Esophagus muscularis mucosa (tissue), 4 donors: Measurements from ENCODE around the gene SYAP1. TPM values are rescaled to one million over a fixed set of nuclear protein-coding genes. Genes with fewer than 3 reads are reported as not detected.

Experiments
- DNase-seq: peaks from one replicate; pipeline ENCODE4 v3.0.0-alpha.2; 2017; ENCODE audit errors: extremely low spot score
- H3K27ac ChIP-seq, 4 donors: fragments of 200-600 bp; sonication (generic); replicated peaks in 1 of 4; 1 replicate in 3 of 4; 2 replicates in 1 of 4; pipeline ENCODE4 v1.5.1; 2016 to 2019; ENCODE audit warnings: mild to moderate bottlenecking in 1 of 4
- H3K27me3 ChIP-seq, 4 donors: fragments of 200-600 bp; sonication (generic); one replicate each; pipeline versions ENCODE4 v1.5.1 to v1.6.0; 2016 to 2019
- H3K36me3 ChIP-seq, 4 donors: fragments of 200-600 bp; sonication (generic); one replicate each; pipeline ENCODE4 v1.5.1; 2016 to 2019
- H3K4me1 ChIP-seq, 4 donors: fragments of 200-600 bp; sonication (generic); one replicate each; pipeline ENCODE4 v1.5.1; 2016 to 2019
- H3K4me3 ChIP-seq, 4 donors: fragments of 200-600 bp; sonication (generic); 1 replicate in 2 of 4; 2 replicates in 2 of 4; pipeline ENCODE4 v1.5.1; 2016 to 2019; ENCODE audit warnings: mild to moderate bottlenecking in 4 of 4, moderate library complexity in 1 of 4
- H3K9me3 ChIP-seq, 4 donors: fragments of 200-600 bp; sonication (generic); 1 replicate in 3 of 4; 2 replicates in 1 of 4; pipeline ENCODE4 v1.5.1; 2016 to 2019
- EP300 ChIP-seq: sonication (generic); formaldehyde crosslinking; IDR thresholded peaks from one replicate; pipeline ENCODE4 v1.6.1; 2017; ENCODE audit warnings: antibody characterized with exemption
- POLR2A ChIP-seq: fragments of 450-650 bp; IDR thresholded peaks from one replicate; pipeline ENCODE4 v1.6.1; 2017; ENCODE audit warnings: antibody characterized with exemption, moderate library complexity, mild to moderate bottlenecking, low read depth
- POLR2AphosphoS5 ChIP-seq, 2 donors: sonication (generic); formaldehyde crosslinking; IDR thresholded peaks; one replicate each; pipeline ENCODE4 v1.6.1; 2017; ENCODE audit warnings: antibody characterized with exemption in 2 of 2
- whole genome bisulfite sequencing: methylation state at CpG from one replicate; pipeline ENCODE4 v1.1.5; 2018; 5-methylcytosine and 5-hydroxymethylcytosine counted together
- intact Hi-C: fragments of 100-400 bp; cut with DNase I; formaldehyde crosslinking; loops from one replicate; pipeline ENCODE4 v1.15.1; 2023
- small RNA-seq, 3 donors: library from RNA; depleted of rRNA; stranded (forward); fragments of <200 nt; gene quantifications; one replicate each; pipeline ENCODE3, GENCODE V24; 2016
- total RNA-seq, 4 donors: library from RNA; depleted of rRNA; stranded (reverse); fragments of >200 nt; gene quantifications; one replicate each; pipeline versions ENCODE4 v1.1.0 to v1.2.1, GENCODE V29; 2016
- TF ChIP-seq, protein P1 (sequence below), 3 experiments: fragments of 200-600 bp in 2 of 3; fragments of 450-650 bp in 1 of 3; sonication (generic) in 2 of 3; IDR thresholded peaks; one replicate each; pipeline ENCODE4 v1.5.1; 2017 to 2019; ENCODE audit warnings: antibody characterized with exemption in 3 of 3, mild to moderate bottlenecking in 2 of 3, moderate library complexity in 1 of 3

SYAP1 gene
- total RNA-seq, 4 donors from 2014 or later = 22.5 to 30.9 (median 28.5) TPM

DNA sequence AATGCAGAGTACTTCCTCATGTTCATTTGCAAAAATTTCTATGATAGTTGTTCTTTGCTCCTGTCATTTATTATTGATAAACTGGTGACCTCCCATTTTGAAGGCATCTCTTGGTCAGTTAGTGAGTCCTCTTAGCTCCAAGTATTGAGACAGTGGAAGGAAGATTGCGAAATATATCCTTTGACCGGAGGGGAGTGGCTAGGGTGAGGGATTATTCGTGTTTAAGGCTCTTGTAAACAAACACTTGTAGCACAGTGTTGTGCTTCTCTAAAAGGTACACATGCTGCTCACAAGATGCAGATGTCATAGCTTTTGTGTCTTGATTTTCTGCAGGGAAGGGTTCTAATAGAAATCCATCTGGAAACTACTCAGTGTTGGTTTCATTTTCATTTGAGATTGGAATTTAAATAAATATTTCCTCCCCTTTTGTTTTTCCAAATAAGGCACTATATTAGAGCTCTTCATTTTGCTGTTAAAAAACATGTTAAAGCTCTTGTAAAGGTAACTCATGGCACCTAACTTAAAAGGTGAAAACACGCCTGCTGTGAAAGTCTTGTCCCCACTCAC lies 88.6 kb downstream of the SYAP1 start:
- Histone ChIP-seq H3K36me3 (peaks cover 0 to 9% (median 0%) of the 10 kb centered on the region in 4 donors), H3K9me3 (no peaks in the 10 kb centered on the region), H3K27me3 (no peaks in the 10 kb centered on the region), H3K27ac (peak overlapping the region in 3 of 4 donors; percentile 25 to 56 (median 36)), H3K4me3 (peak overlapping the region; percentile 24 to 50 (median 44)), H3K4me1 (peaks cover 7 to 21% (median 19%) of the 10 kb centered on the region in 4 donors)
- no peak for DNase-seq
- intact Hi-C loops = no loop called here
- WGBS = 55% methylated on average over 4 of the region's 4 CpGs
- TF ChIP-seq POLR2AphosphoS5 (IDR thresholded peaks at IDR 0.05) (peak in 1 of 2 donors; percentile 28), POLR2A (no peak), EP300 (no peak)
- TF ChIP-seq, protein P1, sequence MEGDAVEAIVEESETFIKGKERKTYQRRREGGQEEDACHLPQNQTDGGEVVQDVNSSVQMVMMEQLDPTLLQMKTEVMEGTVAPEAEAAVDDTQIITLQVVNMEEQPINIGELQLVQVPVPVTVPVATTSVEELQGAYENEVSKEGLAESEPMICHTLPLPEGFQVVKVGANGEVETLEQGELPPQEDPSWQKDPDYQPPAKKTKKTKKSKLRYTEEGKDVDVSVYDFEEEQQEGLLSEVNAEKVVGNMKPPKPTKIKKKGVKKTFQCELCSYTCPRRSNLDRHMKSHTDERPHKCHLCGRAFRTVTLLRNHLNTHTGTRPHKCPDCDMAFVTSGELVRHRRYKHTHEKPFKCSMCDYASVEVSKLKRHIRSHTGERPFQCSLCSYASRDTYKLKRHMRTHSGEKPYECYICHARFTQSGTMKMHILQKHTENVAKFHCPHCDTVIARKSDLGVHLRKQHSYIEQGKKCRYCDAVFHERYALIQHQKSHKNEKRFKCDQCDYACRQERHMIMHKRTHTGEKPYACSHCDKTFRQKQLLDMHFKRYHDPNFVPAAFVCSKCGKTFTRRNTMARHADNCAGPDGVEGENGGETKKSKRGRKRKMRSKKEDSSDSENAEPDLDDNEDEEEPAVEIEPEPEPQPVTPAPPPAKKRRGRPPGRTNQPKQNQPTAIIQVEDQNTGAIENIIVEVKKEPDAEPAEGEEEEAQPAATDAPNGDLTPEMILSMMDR (IDR thresholded peaks at IDR 0.05) = no peak

DNA sequence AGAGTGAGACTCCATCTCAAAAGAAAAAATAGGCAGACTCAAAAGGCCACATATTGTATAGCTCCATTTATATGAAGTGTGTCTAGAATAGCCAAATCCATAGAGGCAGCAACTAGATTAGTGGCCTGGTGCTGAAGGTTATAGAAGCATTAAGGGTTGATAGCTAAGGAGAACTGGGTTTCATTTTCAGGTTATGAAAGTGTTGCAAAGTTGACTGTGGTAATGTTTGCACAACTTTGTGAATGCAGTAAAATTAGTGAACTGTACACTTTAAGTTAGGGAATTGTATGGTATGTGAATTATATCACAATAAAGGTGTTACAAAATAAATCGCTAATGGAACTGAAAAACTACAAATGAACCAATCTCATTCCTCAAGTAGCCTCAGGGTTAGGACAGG lies 95.2 kb downstream of the SYAP1 start:
- H3K9me3 ChIP-seq = no peaks in the 10 kb centered on the region
- 81% methylated on average over 1 of the region's 1 CpG for WGBS
- H3K4me3 ChIP-seq = no peak overlapping the region
- no peak overlapping the region for H3K27ac ChIP-seq
- TF ChIP-seq POLR2AphosphoS5 (IDR thresholded peaks at IDR 0.05) = no peak
- intact Hi-C loops = no loop called here
- peaks cover 0 to under 1% (median 0%) of the 10 kb centered on the region in 4 donors for H3K4me1 ChIP-seq
- H3K27me3 ChIP-seq = no peaks in the 10 kb centered on the region
- peaks cover 0 to 17% (median 3%) of the 10 kb centered on the region in 4 donors for H3K36me3 ChIP-seq
- DNase-seq = no peak

Small RNA genes within 50 kb of the gene (small RNA-seq; reads per million reads assigned to genes)
- gene RNU7-56P (0 reads per million in 3 donors), gene RPL12P49 (0 reads per million in 3 donors)

Other genes with a start within 250 kb of the SYAP1 start
- gene S100G, start 69.5 kb upstream of the SYAP1 start, total RNA-seq = not detected
- 10 to 100 TPM in 3 of 4 donors, 1 to 10 TPM in 1; 9.8 to 18.3 (median 13.7) TPM for gene CTPS2, start 6.9 kb upstream of the SYAP1 start, total RNA-seq
- gene TXLNG, start 66.9 kb downstream of the SYAP1 start, total RNA-seq = 10 to 100 TPM in 3 of 4 donors, 1 to 10 TPM in 1; 9.6 to 13.6 (median 11.9) TPM
- gene RBBP7, start 150.8 kb downstream of the SYAP1 start, total RNA-seq = 100 to 1,000 TPM; 105 to 150 (median 125) TPM
- gene REPS2, start 227.0 kb downstream of the SYAP1 start, total RNA-seq = 10 to 100 TPM; 26.4 to 49.0 (median 33.2) TPM